Cardiac fibroblast (primary cell): Measurements from ENCODE around the gene TAGAP.

Experiments used
- DNase-seq, 2 donors: peaks; one replicate each; pipeline versions ENCODE4 v3.0.0 to v3.0.0-alpha.2; 2010; ENCODE audit warnings: low read depth in 2 of 2
- H3K4me3 ChIP-seq, 2 donors: replicated peaks in 1 of 2; 1 replicate in 1 of 2; 2 replicates in 1 of 2; pipeline ENCODE4 v1.5.1; 2011; ENCODE audit warnings: low read depth in 2 of 2, low read length in 2 of 2, mild to moderate bottlenecking in 2 of 2, moderate library complexity in 1 of 2
- CTCF ChIP-seq: IDR thresholded peaks from one replicate; pipeline ENCODE4 v1.5.1; 2011; ENCODE audit warnings: low read depth, mild to moderate bottlenecking, low read length, inconsistent platforms

The TAGAP gene

GRCh38 chr6:159071843-159072769, 27.3 kb upstream of the TAGAP start:
- no peak for TF ChIP-seq CTCF
- no peak overlapping the region for H3K4me3 ChIP-seq
- no peak for DNase-seq

- no peak for TF ChIP-seq CTCF
- no peak overlapping the region for H3K4me3 ChIP-seq
- no peak for DNase-seq
These were observed 24.2 kb upstream of the TAGAP start for GRCh38 chr6:159068904-159069578.

GRCh38 chr6:159067334-159067733, 22.5 kb upstream of the TAGAP start:
- H3K4me3 ChIP-seq: no peak overlapping the region
- DNase-seq: no peak
- no peak for TF ChIP-seq CTCF

- no peak for DNase-seq
- TF ChIP-seq CTCF: no peak
- H3K4me3 ChIP-seq: no peak overlapping the region
These were observed 21.7 kb upstream of the TAGAP start for GRCh38 chr6:159066483-159066882.

- no peak overlapping the region for H3K4me3 ChIP-seq
- no peak for DNase-seq
- TF ChIP-seq CTCF: no peak
These were observed 21.1 kb upstream of the TAGAP start for GRCh38 chr6:159065759-159066329.

- no peak for DNase-seq
- no peak overlapping the region for H3K4me3 ChIP-seq
- TF ChIP-seq CTCF: no peak
These were observed 20.3 kb upstream of the TAGAP start for GRCh38 chr6:159065091-159065490.
